Fibroblast of skin of left quadriceps (primary cell): ENCODE measurements around the gene SLC38A10.

Experiments used
- DNase-seq, 2 experiments: peaks; one replicate each; pipeline ENCODE4 v3.0.0-alpha.2; 2013; ENCODE audit warnings: low read depth in 2 of 2

Gene SLC38A10

GRCh38 chr17:81254955-81255717, 40.0 kb downstream of the SLC38A10 start:
- DNase-seq: peak; percentile 26 to 31

- no peak for DNase-seq
Observed at GRCh38 chr17:81253358-81254131, 41.6 kb downstream of the SLC38A10 start.

GRCh38 chr17:81252987-81253329, 42.1 kb downstream of the SLC38A10 start:
- no peak for DNase-seq

GRCh38 chr17:81252326-81252986, 42.7 kb downstream of the SLC38A10 start:
- DNase-seq: no peak

- DNase-seq: no peak
Observed at GRCh38 chr17:81251709-81252301, 43.3 kb downstream of the SLC38A10 start.

- no peak for DNase-seq
Observed at GRCh38 chr17:81251094-81251708, 43.9 kb downstream of the SLC38A10 start.

- DNase-seq: no peak
Observed at GRCh38 chr17:81250286-81251093, 44.6 kb downstream of the SLC38A10 start.

- no peak for DNase-seq
Observed at GRCh38 chr17:81249223-81250040, 45.7 kb downstream of the SLC38A10 start.

- no peak for DNase-seq
Observed at GRCh38 chr17:81248649-81249048, 46.5 kb downstream of the SLC38A10 start.

GRCh38 chr17:81247339-81247990, 47.6 kb downstream of the SLC38A10 start:
- DNase-seq: no peak

- no peak for DNase-seq
Observed at GRCh38 chr17:81246679-81247338, 48.3 kb downstream of the SLC38A10 start.

- no peak for DNase-seq
Observed at GRCh38 chr17:81246343-81246670, 48.8 kb downstream of the SLC38A10 start.

GRCh38 chr17:81245665-81246342, 49.3 kb downstream of the SLC38A10 start:
- DNase-seq: no peak

GRCh38 chr17:81245024-81245664, 50.0 kb downstream of the SLC38A10 start:
- DNase-seq: no peak

- no peak for DNase-seq
Observed at GRCh38 chr17:81244358-81245023, 50.6 kb downstream of the SLC38A10 start.

- no peak for DNase-seq
Observed at GRCh38 chr17:81243333-81243664, 51.8 kb downstream of the SLC38A10 start.

GRCh38 chr17:81242421-81243332, 52.4 kb downstream of the SLC38A10 start:
- no peak for DNase-seq
